ENCODE results near the gene PAX7.

PAX7 gene

GRCh38 chr1:18641005-18641941, 10.6 kb downstream of the PAX7 start:
- DNase-seq (ENCODE audit: low read depth in 2 of 2), result no peak

- DNase-seq (ENCODE audit: low read depth in 2 of 2), result no peak
Observed at GRCh38 chr1:18642278-18643095, 11.8 kb downstream of the PAX7 start.

- DNase-seq (ENCODE audit: low read depth in 2 of 2), result no peak
Observed at GRCh38 chr1:18643154-18644012, 12.7 kb downstream of the PAX7 start.

GRCh38 chr1:18644013-18644399, 13.4 kb downstream of the PAX7 start:
- no peak for DNase-seq (ENCODE audit: low read depth in 2 of 2)

- DNase-seq (ENCODE audit: low read depth in 2 of 2), result no peak
Observed at GRCh38 chr1:18644446-18644845, 13.8 kb downstream of the PAX7 start.

GRCh38 chr1:18644973-18645746, 14.5 kb downstream of the PAX7 start:
- no peak for DNase-seq (ENCODE audit: low read depth in 2 of 2)

GRCh38 chr1:18645747-18646090, 15.1 kb downstream of the PAX7 start:
- no peak for DNase-seq (ENCODE audit: low read depth in 2 of 2)

GRCh38 chr1:18646091-18646785, 15.6 kb downstream of the PAX7 start:
- no peak for DNase-seq (ENCODE audit: low read depth in 2 of 2)

- DNase-seq (ENCODE audit: low read depth in 2 of 2), result no peak
Observed at GRCh38 chr1:18646786-18647410, 16.3 kb downstream of the PAX7 start.

GRCh38 chr1:18647681-18648214, 17.1 kb downstream of the PAX7 start:
- no peak for DNase-seq (ENCODE audit: low read depth in 2 of 2)

GRCh38 chr1:18649693-18650370, 19.2 kb downstream of the PAX7 start:
- no peak for DNase-seq (ENCODE audit: low read depth in 2 of 2)

- DNase-seq (ENCODE audit: low read depth in 2 of 2), result no peak
Observed at GRCh38 chr1:18651713-18652112, 21.1 kb downstream of the PAX7 start.

GRCh38 chr1:18652791-18653190, 22.1 kb downstream of the PAX7 start:
- no peak for DNase-seq (ENCODE audit: low read depth in 2 of 2)

- DNase-seq (ENCODE audit: low read depth in 2 of 2), result no peak
Observed at GRCh38 chr1:18653367-18653766, 22.7 kb downstream of the PAX7 start.

- DNase-seq (ENCODE audit: low read depth in 2 of 2), result no peak
Observed at GRCh38 chr1:18653916-18654315, 23.3 kb downstream of the PAX7 start.

GRCh38 chr1:18654599-18654998, 24.0 kb downstream of the PAX7 start:
- no peak for DNase-seq (ENCODE audit: low read depth in 2 of 2)

- DNase-seq (ENCODE audit: low read depth in 2 of 2), result no peak
Observed at GRCh38 chr1:18657506-18658201, 27.0 kb downstream of the PAX7 start.

- DNase-seq (ENCODE audit: low read depth in 2 of 2), result no peak
Observed at GRCh38 chr1:18658831-18659230, 28.2 kb downstream of the PAX7 start.
